Mucosa of descending colon (tissue), 3 donors: Measurements from ENCODE around the gene BMP6. TPM values are rescaled to one million over a fixed set of nuclear protein-coding genes. Genes with fewer than 3 reads are reported as not detected.

Source experiments
- ATAC-seq: fragments of 200-7000 bp; cut with Tn5 transposase; one replicate; pipeline ENCODE4 v1.9.1; 2020; ENCODE audit warnings: mild to moderate bottlenecking, moderate library complexity
- DNase-seq, 3 donors: peaks; one replicate each; pipeline ENCODE4 v3.0.0-alpha.2; 2020
- H3K36me3 ChIP-seq: fragments of 200-600 bp; one replicate; pipeline ENCODE4 v1.8.0; 2021; ENCODE audit warnings: low read depth, mild to moderate bottlenecking
- H3K4me1 ChIP-seq: fragments of 200-600 bp; one replicate; pipeline ENCODE4 v1.8.0; 2021; ENCODE audit warnings: low read depth, mild to moderate bottlenecking
- H3K4me3 ChIP-seq: fragments of 200-600 bp; one replicate; pipeline ENCODE4 v1.8.0; 2021; ENCODE audit warnings: mild to moderate bottlenecking
- H3K9me3 ChIP-seq: fragments of 200-600 bp; one replicate; pipeline ENCODE4 v1.8.0; 2021; ENCODE audit warnings: mild to moderate bottlenecking
- CTCF ChIP-seq: fragments of 200-600 bp; IDR thresholded peaks from one replicate; pipeline ENCODE4 v1.8.0; 2022; ENCODE audit warnings: antibody characterized with exemption, mild to moderate bottlenecking
- intact Hi-C, 2 donors: fragments of 100-400 bp; cut with DNase I in 1 of 2; cut with micrococcal nuclease in 1 of 2; formaldehyde crosslinking; loops; one replicate each; pipeline versions ENCODE4 v1.11.0 to v1.11.1; 2022; cut with DNase I, micrococcal nuclease
- total RNA-seq, 3 donors: library from RNA; stranded (reverse); fragmentation: NEBNext Ultra II Directional in 2 of 3; extraction: Animal tissue kit (Norgen Biotek cat#: 25700) in 2 of 3; gene quantifications; one replicate each; pipeline versions ENCODE4 v1.2.1 to v1.2.4, GENCODE V29; 2021 to 2023
- donor health status: DM: no; HTN: no; CAD: no; lungs with moderate emphysema.
- donor health status: DM: no; HTN: no; CAD: no.
- donor health status: DM: no; HTN: yes; CAD: no.

The BMP6 gene
- total RNA-seq, 3 donors from 2014 or later: 0.55 to 1.9 (median 0.98) TPM

GRCh38 chr6:7726416-7727085 lies 652 bp downstream of the BMP6 start:
- TF ChIP-seq CTCF: no peak
- DNase-seq: peak in 1 of 3 donors; percentile 33
- H3K4me1 ChIP-seq: peaks cover 31% of the 10 kb centered on the region
- H3K4me3 ChIP-seq: no peak overlapping the region
- intact Hi-C loops: loop anchor here in 1 of 2 donors (10.0 kb wide), 1 partner anchor 278 kb away; no protein-coding TSS in a partner anchor
- H3K9me3 ChIP-seq: no peaks in the 10 kb centered on the region
- peak; percentile 65 for ATAC-seq
- H3K36me3 ChIP-seq: no peaks in the 10 kb centered on the region

GRCh38 chr6:7727086-7727945 lies 1.4 kb downstream of the BMP6 start:
- Histone ChIP-seq H3K36me3 (no peaks in the 10 kb centered on the region), H3K4me3 (no peak overlapping the region), H3K4me1 (peaks cover 31% of the 10 kb centered on the region), H3K9me3 (no peaks in the 10 kb centered on the region)
- no peak for TF ChIP-seq CTCF
- intact Hi-C loops: loop anchor here in 1 of 2 donors (10.0 kb wide), 1 partner anchor 277 kb away; no protein-coding TSS in a partner anchor
- DNase-seq: no peak
- ATAC-seq: no peak

- Histone ChIP-seq H3K9me3 (no peaks in the 10 kb centered on the region), H3K4me3 (no peak overlapping the region), H3K36me3 (no peaks in the 10 kb centered on the region), H3K4me1 (peaks cover 31% of the 10 kb centered on the region)
- ATAC-seq (no peak), DNase-seq (peak; percentile 27 to 56 (median 44))
- intact Hi-C loops: loop anchor here in 1 of 2 donors (10.0 kb wide), 1 partner anchor 277 kb away; no protein-coding TSS in a partner anchor
- TF ChIP-seq CTCF: no peak
Measured at GRCh38 chr6:7727946-7728854, 2.3 kb downstream of the BMP6 start.

GRCh38 chr6:7728855-7729590 lies 3.1 kb downstream of the BMP6 start:
- DNase-seq (no peak), ATAC-seq (no peak)
- no peaks in the 10 kb centered on the region for H3K36me3 ChIP-seq
- intact Hi-C loops: loop anchor here in 1 of 2 donors (10.0 kb wide), 1 partner anchor 276 kb away; no protein-coding TSS in a partner anchor
- peaks cover 31% of the 10 kb centered on the region for H3K4me1 ChIP-seq
- no peaks in the 10 kb centered on the region for H3K9me3 ChIP-seq
- no peak overlapping the region for H3K4me3 ChIP-seq
- TF ChIP-seq CTCF: no peak
